BLaER1 treated with 17β-estradiol and CSF1 and Interleukin-3, amounts not matched to agents 10 nM and 100 nM (cell line): ENCODE data around the gene TMEM219.

Experiments used
- H3K27ac ChIP-seq, 11 experiments: shearing (Covaris generic); formaldehyde crosslinking; 2 replicates each; pipeline ENCODE4 v1.8.1; 2022
- H3K27me3 ChIP-seq, 11 experiments: shearing (Covaris generic); formaldehyde crosslinking; 2 replicates each; pipeline ENCODE4 v1.8.1; 2022
- H3K36me3 ChIP-seq, 11 experiments: shearing (Covaris generic); formaldehyde crosslinking; 2 replicates each; pipeline ENCODE4 v1.8.1; 2022
- H3K4me1 ChIP-seq, 10 experiments: shearing (Covaris generic); formaldehyde crosslinking; 2 replicates each; pipeline ENCODE4 v1.8.1; 2022
- H3K4me2 ChIP-seq, 11 experiments: shearing (Covaris generic); formaldehyde crosslinking; 2 replicates each; pipeline ENCODE4 v1.8.1; 2022
- H3K4me3 ChIP-seq, 10 experiments: shearing (Covaris generic); formaldehyde crosslinking; 2 replicates each; pipeline ENCODE4 v1.8.1; 2022
- H3K9ac ChIP-seq, 11 experiments: shearing (Covaris generic); formaldehyde crosslinking; 2 replicates each; pipeline ENCODE4 v1.8.1; 2022
- H3K9me3 ChIP-seq, 11 experiments: shearing (Covaris generic); formaldehyde crosslinking; replicated peaks in 1 of 11; 2 replicates each; pipeline ENCODE4 v1.8.1; 2022
- H4K20me1 ChIP-seq, 11 experiments: shearing (Covaris generic); formaldehyde crosslinking; 2 replicates each; pipeline ENCODE4 v1.8.1; 2022
- Cebpa-rat ChIP-seq, 11 experiments: shearing (Covaris generic); IDR thresholded peaks; 2 replicates each; pipeline ENCODE4 v1.8.1; 2022

The TMEM219 gene

DNA sequence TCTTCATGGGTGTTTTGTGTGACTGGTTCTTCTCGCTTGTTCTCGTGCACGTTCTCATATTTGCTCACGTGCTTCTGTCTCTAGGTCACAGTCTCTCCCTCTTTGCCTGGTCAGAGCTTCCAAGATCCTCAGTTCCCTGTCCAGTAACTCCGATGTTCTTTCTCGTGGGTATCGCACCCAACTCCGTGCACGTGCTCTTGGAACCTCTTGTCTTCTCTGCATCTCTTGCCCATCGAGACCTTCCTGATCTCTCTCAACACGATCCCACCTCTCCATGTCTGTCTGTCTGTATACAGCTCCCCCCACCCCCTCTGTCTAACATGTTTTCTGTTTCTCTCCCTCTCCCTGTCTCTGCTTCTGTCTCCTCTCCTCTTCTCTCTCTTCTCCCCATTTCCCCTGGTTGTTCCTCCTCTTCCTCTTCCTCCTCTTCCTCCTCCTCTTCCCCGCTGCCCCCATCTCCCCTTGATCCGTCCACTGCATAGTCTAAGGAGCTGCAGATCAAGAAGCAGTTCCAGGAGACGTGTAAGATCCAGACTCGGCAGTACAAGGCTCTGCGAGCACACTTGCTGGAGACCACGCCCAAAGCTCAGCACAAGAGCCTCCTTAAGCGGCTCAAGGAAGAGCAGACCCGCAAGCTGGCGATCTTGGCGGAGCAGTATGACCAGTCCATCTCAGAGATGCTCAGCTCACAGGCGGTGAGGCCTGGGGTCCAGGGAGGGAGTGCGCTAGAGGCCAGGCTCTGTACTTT is 27.4 kb downstream of the TMEM219 start:
- peaks cover 13 to 23% (median 17%) of the 10 kb centered on the region in 10 experiments for H3K4me1 ChIP-seq
- H3K9me3 ChIP-seq = no peaks in the 10 kb centered on the region
- H4K20me1 ChIP-seq = peaks cover 0 to 90% (median 13%) of the 10 kb centered on the region in 11 experiments; a peak in 13 of 22 replicates
- no peak for TF ChIP-seq Cebpa-rat (IDR thresholded peaks at IDR 0.05)
- H3K4me3 ChIP-seq = no peak overlapping the region
- H3K27me3 ChIP-seq = no peaks in the 10 kb centered on the region
- H3K27ac ChIP-seq = no peak overlapping the region
- H3K9ac ChIP-seq = 0 out of 22 replicates have a peak overlapping the region, but pooled peaks of 4 of the 11 experiments have one; percentile 1 to 24 (median 12)
- H3K36me3 ChIP-seq = peaks cover 92 to 99% (median 97%) of the 10 kb centered on the region in 11 experiments
- H3K4me2 ChIP-seq = no peak overlapping the region

DNA sequence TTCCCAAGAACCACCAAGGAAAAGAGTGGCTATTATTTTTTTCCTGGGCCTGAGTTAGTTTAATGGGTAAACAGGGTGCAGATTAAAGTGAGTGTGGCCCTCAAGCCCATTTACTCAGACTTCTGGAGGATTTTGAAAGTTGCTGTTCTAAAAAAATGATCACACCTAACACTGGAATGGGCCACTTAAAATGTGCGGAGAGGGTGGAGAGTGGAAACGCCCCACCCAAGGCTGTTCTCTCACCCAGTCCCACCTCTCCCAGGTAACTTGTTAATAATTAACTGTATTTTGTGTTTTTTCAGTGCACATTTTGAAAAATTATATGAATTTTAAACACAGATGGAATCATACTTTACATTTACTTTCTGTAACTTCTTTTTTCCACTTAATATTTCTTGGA is 28.2 kb downstream of the TMEM219 start:
- Histone ChIP-seq H3K4me2 (no peak overlapping the region), H3K9ac (no peak overlapping the region), H3K27ac (no peak overlapping the region), H3K9me3 (no peaks in the 10 kb centered on the region), H3K4me3 (no peak overlapping the region), H3K36me3 (peaks cover 85 to 91% (median 89%) of the 10 kb centered on the region in 11 experiments), H3K4me1 (peaks cover 21 to 30% (median 25%) of the 10 kb centered on the region in 10 experiments), H3K27me3 (no peaks in the 10 kb centered on the region), H4K20me1 (peaks cover 0 to 87% (median 13%) of the 10 kb centered on the region in 11 experiments; a peak in 13 of 22 replicates)
- TF ChIP-seq Cebpa-rat (IDR thresholded peaks at IDR 0.05) = no peak

DNA sequence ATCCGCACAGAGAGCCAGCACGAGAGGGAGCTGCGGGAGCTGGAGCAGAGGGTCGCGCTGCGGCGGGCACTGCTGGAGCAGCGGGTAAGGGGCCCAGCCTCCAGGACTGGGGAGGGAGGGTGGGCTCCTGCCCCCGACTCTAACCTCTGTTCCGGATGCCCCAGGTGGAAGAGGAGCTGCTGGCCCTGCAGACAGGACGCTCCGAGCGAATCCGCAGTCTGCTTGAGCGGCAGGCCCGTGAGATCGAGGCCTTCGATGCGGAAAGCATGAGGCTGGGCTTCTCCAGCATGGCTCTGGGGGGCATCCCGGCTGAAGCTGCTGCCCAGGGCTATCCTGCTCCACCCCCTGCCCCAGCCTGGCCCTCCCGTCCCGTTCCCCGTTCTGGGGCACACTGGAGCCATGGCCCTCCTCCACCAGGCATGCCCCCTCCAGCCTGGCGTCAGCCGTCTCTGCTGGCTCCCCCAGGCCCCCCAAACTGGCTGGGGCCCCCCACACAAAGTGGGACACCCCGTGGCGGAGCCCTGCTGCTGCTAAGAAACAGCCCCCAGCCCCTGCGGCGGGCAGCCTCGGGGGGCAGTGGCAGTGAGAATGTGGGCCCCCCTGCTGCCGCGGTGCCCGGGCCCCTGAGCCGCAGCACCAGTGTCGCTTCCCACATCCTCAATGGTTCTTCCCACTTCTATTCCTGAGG is 29.1 kb downstream of the TMEM219 start:
- no peak for TF ChIP-seq Cebpa-rat (IDR thresholded peaks at IDR 0.05)
- no peak overlapping the region for H3K4me2 ChIP-seq
- H4K20me1 ChIP-seq = peaks cover 0 to 77% (median 13%) of the 10 kb centered on the region in 11 experiments; a peak in 12 of 22 replicates
- no peaks in the 10 kb centered on the region for H3K9me3 ChIP-seq
- H3K9ac ChIP-seq = peak overlapping the region in 1 of 11 experiments; percentile 8; a peak in 1 of 22 replicates
- peaks cover 75 to 81% (median 79%) of the 10 kb centered on the region in 11 experiments for H3K36me3 ChIP-seq
- peaks cover 24 to 31% (median 28%) of the 10 kb centered on the region in 10 experiments for H3K4me1 ChIP-seq
- H3K27ac ChIP-seq = no peak overlapping the region
- no peaks in the 10 kb centered on the region for H3K27me3 ChIP-seq
- H3K4me3 ChIP-seq = no peak overlapping the region

DNA sequence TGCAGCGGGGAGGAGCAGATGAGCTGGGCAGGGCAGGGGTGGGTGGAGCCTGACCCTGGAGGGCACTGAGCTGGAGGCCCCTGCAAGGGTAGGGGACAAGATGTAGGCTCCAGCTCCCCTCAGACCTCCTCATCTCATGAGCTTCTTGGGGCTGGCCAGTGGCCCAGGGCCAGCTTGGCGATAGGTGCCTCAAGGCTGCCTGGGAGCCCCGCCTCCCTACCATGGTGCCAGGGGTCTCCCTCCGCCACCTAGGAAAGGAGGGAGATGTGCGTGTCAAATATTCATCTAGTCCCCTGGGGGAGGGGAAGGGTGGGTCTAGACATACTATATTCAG is 29.7 kb downstream of the TMEM219 start:
- H3K9ac ChIP-seq = peak overlapping the region in 1 of 11 experiments; percentile 8; a peak in 2 of 22 replicates
- no peak for TF ChIP-seq Cebpa-rat (IDR thresholded peaks at IDR 0.05)
- peaks cover 70 to 76% (median 74%) of the 10 kb centered on the region in 11 experiments for H3K36me3 ChIP-seq
- H3K27me3 ChIP-seq = no peaks in the 10 kb centered on the region
- peaks cover 24 to 31% (median 29%) of the 10 kb centered on the region in 10 experiments for H3K4me1 ChIP-seq
- no peak overlapping the region for H3K4me3 ChIP-seq
- no peak overlapping the region for H3K4me2 ChIP-seq
- H3K9me3 ChIP-seq = no peaks in the 10 kb centered on the region
- no peak overlapping the region for H3K27ac ChIP-seq
- peaks cover 0 to 72% (median 12%) of the 10 kb centered on the region in 11 experiments; a peak in 12 of 22 replicates for H4K20me1 ChIP-seq

DNA sequence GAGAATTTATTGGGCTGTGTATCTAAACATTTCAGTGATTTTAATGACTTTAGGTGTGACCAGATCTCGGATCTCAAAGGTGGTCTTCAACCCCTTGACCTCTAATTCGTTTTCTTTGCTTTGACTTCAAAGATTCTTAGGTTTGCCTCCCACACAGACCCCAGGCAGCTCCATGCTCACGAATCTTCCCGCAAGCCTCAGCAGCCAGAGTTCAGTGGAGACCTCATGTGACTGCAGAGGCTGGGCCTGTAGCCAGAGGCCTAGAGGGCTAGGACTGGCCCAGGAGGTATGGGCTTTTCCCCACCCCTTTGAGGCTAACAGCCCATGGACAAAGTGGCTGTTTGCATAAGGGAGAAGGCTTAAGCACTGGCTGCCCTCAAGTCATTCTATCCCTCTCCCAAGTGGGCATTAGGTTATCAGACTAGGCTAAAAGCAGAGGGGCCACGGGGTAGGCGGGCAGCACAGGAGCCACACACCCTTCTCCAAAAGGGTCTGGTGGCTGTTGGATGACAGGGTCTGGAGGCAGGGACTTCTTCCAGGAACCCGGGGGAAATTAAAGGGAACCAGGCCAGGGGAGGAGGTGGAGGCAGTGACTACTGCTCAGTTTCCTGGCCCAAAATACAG is 30.6 kb downstream of the TMEM219 start:
- Histone ChIP-seq H3K36me3 (peaks cover 60 to 70% (median 66%) of the 10 kb centered on the region in 11 experiments), H3K4me3 (no peak overlapping the region), H3K27me3 (no peaks in the 10 kb centered on the region), H3K9ac (peak overlapping the region in 8 of 11 experiments; percentile 25 to 99 (median 90); a peak in 10 of 22 replicates), H3K9me3 (no peaks in the 10 kb centered on the region), H3K4me2 (peak overlapping the region in 3 of 11 experiments; percentile 90 to 97 (median 96); a peak in 3 of 22 replicates), H4K20me1 (peaks cover 0 to 63% (median 12%) of the 10 kb centered on the region in 11 experiments; a peak in 12 of 22 replicates), H3K27ac (peak overlapping the region in 1 of 11 experiments; percentile 99; a peak in 1 of 22 replicates), H3K4me1 (peaks cover 33 to 40% (median 38%) of the 10 kb centered on the region in 10 experiments)
- no peak for TF ChIP-seq Cebpa-rat (IDR thresholded peaks at IDR 0.05)

DNA sequence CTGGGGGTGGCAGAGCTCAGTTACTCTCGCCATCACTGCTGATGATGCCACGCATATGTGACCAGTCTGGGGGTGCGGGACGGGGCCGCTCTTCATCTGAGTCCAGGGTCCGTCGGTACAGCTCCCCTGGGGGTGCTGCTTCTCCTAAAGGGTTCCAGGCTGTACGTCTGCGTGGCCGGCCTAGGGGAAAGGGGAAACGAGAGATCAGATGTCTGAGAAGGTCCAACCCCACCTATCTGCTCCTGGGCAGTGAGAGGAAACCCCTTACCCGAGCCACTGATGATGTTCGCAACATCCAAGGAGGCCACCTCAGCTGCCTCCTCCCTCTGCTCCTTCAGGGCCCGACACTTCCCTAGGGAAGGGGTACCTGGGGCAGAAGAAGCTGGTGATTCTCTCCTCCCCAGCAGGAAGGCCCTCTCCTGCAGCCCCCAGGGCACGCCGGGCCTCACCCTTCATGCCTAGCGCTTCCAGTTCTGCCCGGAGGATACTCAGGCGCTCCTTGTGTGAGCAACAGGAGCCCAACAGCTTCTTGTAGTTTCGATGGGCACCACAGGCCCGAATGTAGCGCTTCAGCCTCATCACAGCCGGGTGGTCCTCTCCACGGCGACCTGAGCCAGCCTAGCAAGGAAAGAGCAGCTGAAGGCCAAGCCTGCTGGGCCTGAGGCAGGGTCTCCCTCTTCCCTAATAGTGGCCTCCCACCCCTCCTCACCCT is 31.5 kb downstream of the TMEM219 start:
- H3K4me3 ChIP-seq = peak overlapping the region in 6 of 10 experiments; percentile 84 to 95 (median 90); a peak in 10 of 20 replicates
- H3K4me1 ChIP-seq = peaks cover 39 to 49% (median 43%) of the 10 kb centered on the region in 10 experiments
- peaks cover 0 to 54% (median 12%) of the 10 kb centered on the region in 11 experiments; a peak in 11 of 22 replicates for H4K20me1 ChIP-seq
- H3K4me2 ChIP-seq = peak overlapping the region; percentile 90 to 97 (median 94)
- H3K9ac ChIP-seq = peak overlapping the region; percentile 80 to 99 (median 93); a peak in 21 of 22 replicates
- H3K36me3 ChIP-seq = peaks cover 51 to 70% (median 61%) of the 10 kb centered on the region in 11 experiments
- no peak for TF ChIP-seq Cebpa-rat (IDR thresholded peaks at IDR 0.05)
- H3K9me3 ChIP-seq = no peaks in the 10 kb centered on the region
- peak overlapping the region in 9 of 11 experiments; percentile 92 to 99 (median 97); a peak in 15 of 22 replicates for H3K27ac ChIP-seq
- H3K27me3 ChIP-seq = no peaks in the 10 kb centered on the region

DNA sequence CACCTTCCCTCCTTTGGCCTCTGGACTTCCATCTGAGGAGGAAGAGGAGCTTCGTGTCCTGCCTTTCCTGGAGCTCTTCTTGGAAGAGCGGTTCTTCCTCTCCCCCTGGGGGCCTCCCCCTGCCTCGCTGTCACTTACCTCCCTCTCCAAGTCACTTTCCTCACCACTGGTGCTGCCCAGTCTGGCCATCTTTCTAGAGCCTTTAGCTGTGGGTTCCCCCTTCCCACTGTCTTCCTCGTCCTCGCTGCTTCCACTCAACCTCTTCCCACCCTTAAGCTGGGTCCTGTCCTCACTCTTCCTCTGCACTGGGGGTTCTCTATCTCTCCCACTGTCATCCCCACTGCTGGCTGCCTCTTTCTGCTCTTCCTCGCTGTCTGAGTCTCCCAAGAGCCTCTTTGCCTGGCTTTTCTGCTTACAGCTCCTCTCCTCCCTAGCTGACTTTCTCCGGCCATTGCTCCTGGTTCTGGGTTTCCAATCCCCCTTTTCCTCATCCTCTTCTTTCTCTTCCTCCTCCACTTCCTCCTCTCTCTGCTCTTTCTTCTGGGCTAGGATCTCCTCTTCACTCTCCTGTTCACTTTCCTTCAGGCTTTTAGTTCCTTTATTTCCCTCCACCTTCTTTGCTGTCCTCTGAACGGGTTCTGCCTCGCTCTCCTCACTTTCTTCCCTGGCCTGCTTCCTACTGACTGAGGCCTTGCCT is 32.2 kb downstream of the TMEM219 start:
- H4K20me1 ChIP-seq = peaks cover 0 to 47% (median 6%) of the 10 kb centered on the region in 11 experiments; a peak in 8 of 22 replicates
- H3K27ac ChIP-seq = peak overlapping the region in 9 of 11 experiments; percentile 92 to 99 (median 97); a peak in 17 of 22 replicates
- peak overlapping the region; percentile 80 to 99 (median 93) for H3K9ac ChIP-seq
- H3K4me1 ChIP-seq = peaks cover 43 to 56% (median 48%) of the 10 kb centered on the region in 10 experiments
- no peaks in the 10 kb centered on the region for H3K9me3 ChIP-seq
- peaks cover 44 to 65% (median 56%) of the 10 kb centered on the region in 11 experiments for H3K36me3 ChIP-seq
- H3K4me2 ChIP-seq = peak overlapping the region; percentile 90 to 97 (median 94)
- peak overlapping the region; percentile 72 to 95 (median 86) for H3K4me3 ChIP-seq
- TF ChIP-seq Cebpa-rat (IDR thresholded peaks at IDR 0.05) = no peak
- H3K27me3 ChIP-seq = no peaks in the 10 kb centered on the region
